DND-41 (cell line): ENCODE data around the gene IL1RAP.

Experiments
- EZH2 ChIP-seq: IDR thresholded peaks from 3 replicates; pipeline ENCODE4 v1.6.1; 2012; ENCODE audit warnings: borderline replicate concordance, low read depth, mild to moderate bottlenecking, moderate library complexity, low read length, inconsistent platforms; ENCODE audit not compliant: severe bottlenecking
- TF ChIP-seq, protein P1 (sequence below): IDR thresholded peaks from 2 replicates; pipeline ENCODE4 v1.5.1; 2012; ENCODE audit warnings: borderline replicate concordance, low read length, moderate library complexity, mild to moderate bottlenecking; ENCODE audit not compliant: poor library complexity, severe bottlenecking; ENCODE audit errors: extremely low read depth

DNA sequence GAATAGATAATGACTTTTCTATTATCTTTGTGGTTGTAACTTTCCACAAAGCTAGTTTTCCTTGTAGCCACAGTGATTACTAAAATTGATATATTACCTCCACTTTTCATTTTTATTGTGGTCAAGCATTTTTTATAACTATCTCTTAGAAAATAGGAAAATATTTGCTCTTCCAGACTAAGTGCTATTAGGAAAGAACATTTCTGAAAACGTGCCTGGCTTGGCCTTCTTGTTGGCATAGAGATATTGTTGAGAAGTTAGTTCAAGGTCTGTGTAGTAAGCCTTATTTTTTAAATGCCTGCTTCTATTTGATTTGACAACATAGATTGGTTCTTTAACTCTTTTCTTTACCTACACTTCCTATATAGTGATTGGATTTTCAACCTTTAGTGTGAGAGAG lies 101.7 kb downstream of the IL1RAP start:
- TF ChIP-seq, protein P1, sequence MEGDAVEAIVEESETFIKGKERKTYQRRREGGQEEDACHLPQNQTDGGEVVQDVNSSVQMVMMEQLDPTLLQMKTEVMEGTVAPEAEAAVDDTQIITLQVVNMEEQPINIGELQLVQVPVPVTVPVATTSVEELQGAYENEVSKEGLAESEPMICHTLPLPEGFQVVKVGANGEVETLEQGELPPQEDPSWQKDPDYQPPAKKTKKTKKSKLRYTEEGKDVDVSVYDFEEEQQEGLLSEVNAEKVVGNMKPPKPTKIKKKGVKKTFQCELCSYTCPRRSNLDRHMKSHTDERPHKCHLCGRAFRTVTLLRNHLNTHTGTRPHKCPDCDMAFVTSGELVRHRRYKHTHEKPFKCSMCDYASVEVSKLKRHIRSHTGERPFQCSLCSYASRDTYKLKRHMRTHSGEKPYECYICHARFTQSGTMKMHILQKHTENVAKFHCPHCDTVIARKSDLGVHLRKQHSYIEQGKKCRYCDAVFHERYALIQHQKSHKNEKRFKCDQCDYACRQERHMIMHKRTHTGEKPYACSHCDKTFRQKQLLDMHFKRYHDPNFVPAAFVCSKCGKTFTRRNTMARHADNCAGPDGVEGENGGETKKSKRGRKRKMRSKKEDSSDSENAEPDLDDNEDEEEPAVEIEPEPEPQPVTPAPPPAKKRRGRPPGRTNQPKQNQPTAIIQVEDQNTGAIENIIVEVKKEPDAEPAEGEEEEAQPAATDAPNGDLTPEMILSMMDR: no peak
- TF ChIP-seq EZH2: no peak
